WI38 (cell line): ENCODE results near the gene NFIA.
"Not testable (repeated sequence)": the region's sequence is repeated elsewhere in the genome, so short reads cannot be mapped to it uniquely, and the experiment has no call there.

Source experiments
- H3K4me3 ChIP-seq: 2 replicates; pipeline ENCODE4 v1.5.1; 2011; ENCODE audit warnings: low read depth, mild to moderate bottlenecking, control low read depth, low read length
- CTCF ChIP-seq: IDR thresholded peaks from 2 replicates; pipeline ENCODE4 v1.5.1; 2012; ENCODE audit warnings: low read depth, mild to moderate bottlenecking, control low read depth, low read length

NFIA gene

GRCh38 chr1:61064673-61065072, 17.7 kb upstream of the NFIA start:
- H3K4me3 ChIP-seq = no peak overlapping the region
- no peak for TF ChIP-seq CTCF

- no peak for TF ChIP-seq CTCF
- no peak overlapping the region for H3K4me3 ChIP-seq
Measured at GRCh38 chr1:61067446-61068019, 14.8 kb upstream of the NFIA start.

DNA sequence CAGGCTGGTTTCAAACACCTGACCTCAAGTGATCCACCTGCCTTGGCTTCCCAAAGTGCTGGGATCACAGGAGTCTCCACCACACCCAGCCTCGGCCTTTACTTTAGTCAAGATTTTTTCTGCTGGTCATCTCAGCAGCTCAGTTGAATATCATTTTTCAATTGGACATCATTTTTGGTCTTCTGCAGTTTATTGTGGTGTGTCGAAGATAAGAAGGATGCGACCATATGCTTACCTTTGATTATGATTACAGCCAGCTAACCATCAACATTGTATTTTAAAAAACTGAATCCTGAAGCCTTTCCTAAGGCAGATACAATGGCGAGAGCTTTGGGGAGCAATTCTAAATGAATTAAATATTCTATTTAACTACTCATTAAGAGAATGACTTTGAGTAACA, 12.3 kb upstream of the NFIA start:
- H3K4me3 ChIP-seq = no peak overlapping the region
- no peak for TF ChIP-seq CTCF

GRCh38 chr1:61071205-61072130, 10.9 kb upstream of the NFIA start:
- TF ChIP-seq CTCF = no peak
- no peak overlapping the region for H3K4me3 ChIP-seq

GRCh38 chr1:61073871-61074270, 8.5 kb upstream of the NFIA start:
- H3K4me3 ChIP-seq = no peak overlapping the region
- TF ChIP-seq CTCF = no peak

- not testable (repeated sequence) for H3K4me3 ChIP-seq
Measured at GRCh38 chr1:61075833-61076232, 6.5 kb upstream of the NFIA start.

GRCh38 chr1:61076728-61077675, 5.4 kb upstream of the NFIA start:
- peak overlapping the region; percentile 60 for H3K4me3 ChIP-seq
- TF ChIP-seq CTCF = no peak
